Endothelial cell of hepatic sinusoid (primary cell): ENCODE measurements around the gene VASN.
"Not testable (repeated sequence)": the region's sequence is repeated elsewhere in the genome, so short reads cannot be mapped to it uniquely, and the experiment has no call there.

ENCODE experiments used
- in situ Hi-C: cut with HindIII; loops from 2 replicates; pipeline ENCODE4 v1.10.0; 2017; ENCODE audit warnings: low sequenced_read_pairs

VASN gene

DNA sequence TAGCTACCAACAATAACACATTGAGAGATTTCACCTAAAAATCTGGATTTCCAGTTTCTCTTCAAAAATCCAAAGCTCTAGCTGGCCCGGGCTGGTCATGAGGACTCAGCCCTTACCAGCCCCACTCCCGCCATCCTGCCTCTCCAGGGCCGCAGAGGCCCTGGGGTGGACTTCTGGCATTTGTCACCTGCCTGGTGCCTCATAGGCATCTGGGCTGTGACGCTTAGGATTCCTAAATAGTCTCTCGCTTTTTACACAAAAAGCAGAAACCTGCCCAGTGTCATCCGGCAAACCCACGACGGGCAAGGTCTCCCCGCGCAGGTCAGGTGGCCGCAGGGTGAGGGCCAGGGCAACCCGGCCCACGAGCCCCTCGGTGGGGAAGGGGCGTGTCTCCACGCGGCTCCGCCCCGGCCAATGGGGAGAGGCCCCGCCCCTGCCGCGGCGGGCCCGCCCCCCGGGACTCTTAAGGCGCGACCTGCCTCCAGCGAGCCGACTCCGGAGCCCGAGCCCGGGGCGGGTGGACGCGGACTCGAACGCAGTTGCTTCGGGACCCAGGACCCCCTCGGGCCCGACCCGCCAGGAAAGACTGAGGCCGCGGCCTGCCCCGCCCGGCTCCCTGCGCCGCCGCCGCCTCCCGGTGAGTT, at the start of gene VASN:
Gene VASN, plus strand, starts transcription at position 492 of the 644 bp plus-strand sequence. CDS start 9,030 bp downstream, outside the sequence.
- in situ Hi-C loops: loop anchor here (5.0 kb wide), 1 partner anchor 74 kb away; no protein-coding TSS in a partner anchor

DNA sequence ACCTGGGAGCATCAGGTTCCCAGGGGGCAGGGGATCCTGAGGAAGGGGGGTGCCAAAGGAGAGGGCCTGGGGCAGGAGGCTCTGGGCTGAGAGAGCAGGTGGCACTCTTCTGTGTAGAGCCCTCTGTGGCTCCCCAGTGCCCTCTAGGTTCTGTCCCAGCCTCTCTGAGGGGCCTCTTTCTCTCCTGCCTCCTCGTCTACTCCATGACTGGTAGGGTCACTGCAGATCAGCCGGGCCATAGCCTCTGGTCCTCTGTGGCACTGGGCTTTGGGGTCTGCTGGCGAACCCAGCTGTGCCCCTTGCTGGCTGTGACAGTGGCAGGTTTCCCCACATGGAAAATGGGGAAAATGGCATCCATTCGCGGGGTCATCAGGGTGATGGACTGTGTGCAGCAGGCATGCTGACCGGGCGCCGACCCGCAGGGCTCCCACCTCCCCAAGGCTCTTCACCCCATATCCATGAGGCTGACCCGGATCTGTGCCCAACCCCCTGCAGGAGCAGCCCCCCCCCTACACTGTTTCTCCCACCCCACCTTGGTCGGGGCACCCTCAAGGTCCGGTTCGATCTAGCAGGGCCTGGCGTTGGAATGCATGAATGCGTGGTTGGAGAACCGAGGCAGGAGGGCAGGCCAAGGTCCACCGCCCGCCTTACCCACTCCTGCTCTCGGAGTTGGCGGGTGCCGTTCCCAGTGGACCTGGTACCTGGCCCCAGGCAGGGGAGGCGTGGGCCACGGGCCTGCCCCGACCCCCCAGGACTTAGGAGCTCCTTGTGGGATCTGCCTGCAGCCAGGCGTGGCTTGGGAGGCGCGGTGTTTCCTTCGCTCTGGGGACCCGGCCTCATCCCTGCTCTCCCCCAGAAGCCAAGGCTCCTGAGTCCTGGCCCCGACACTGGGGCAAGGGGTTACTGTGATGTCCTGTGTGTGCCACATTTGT, 49.3 kb upstream of the VASN start:
- in situ Hi-C loops: no loop called here

DNA sequence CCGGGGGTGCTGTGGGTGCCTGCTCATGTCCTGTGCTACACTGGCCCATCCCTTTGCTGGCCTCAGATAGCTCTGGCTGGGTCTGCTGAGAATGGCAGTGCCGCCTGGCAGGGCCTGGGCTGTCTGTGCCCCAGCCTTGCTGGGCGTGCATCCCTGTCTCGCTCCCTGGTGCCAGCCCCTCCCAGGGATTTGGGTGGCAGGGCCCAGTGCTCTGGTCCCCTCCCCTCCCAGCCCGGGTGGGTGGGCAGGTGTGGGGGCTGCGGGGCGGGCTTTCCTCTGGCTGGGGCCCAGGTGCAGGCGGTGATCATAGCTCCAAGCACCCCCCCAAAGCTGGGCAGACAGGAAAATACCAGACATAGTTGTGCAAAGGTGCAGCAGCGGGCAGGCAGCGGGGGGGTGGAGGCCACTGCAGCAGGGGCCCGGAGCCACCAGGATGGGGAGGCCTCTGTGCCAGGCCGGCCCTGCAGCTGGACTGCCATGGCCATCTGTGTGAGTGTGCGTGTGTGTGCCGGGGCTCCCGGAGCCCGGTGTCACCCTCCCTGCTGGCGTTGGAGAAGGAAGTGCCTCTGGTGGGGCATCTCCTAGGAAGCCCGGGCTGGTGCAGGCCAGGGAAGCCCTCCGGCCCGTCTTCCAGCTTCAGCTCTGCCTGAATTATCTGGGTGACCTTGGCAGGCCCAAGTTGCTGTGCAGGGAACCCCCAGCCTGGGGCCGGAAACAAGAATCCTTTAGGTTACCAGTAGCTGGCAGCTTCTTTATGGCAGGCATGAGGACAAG, 48.4 kb upstream of the VASN start:
- in situ Hi-C loops: no loop called here

DNA sequence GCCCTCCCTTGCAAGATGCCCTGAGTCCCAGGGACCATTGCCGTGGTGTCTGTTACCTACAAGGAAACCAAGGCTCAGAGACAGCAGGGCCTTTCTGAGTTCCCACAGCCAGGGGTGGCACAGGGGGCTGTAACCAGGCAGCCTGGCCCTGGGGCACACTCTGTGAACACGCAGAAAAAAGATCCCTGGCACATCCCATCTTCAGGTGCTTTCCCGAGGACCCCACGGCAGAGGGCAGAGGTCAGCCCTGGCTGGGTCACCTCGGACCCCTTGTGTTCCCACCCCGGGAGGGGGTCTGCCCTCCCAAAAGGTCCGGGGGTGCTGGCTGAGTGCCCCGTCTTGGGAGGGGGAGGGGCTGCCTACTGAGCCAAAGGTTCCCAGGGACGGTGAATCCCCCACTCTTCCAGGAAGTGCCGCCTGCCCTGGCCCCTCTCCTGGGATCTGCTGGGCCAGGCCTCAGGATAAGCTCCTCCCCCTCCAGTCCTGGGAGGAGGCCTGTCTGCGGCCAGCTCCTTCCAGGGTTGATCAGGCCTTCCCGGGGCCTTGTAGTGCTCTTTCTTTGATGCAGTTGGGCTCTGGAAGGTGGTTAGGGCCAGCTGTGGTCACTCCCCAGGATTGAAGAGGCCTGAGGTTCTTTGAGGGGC, 47.7 kb upstream of the VASN start:
- in situ Hi-C loops: no loop called here

DNA sequence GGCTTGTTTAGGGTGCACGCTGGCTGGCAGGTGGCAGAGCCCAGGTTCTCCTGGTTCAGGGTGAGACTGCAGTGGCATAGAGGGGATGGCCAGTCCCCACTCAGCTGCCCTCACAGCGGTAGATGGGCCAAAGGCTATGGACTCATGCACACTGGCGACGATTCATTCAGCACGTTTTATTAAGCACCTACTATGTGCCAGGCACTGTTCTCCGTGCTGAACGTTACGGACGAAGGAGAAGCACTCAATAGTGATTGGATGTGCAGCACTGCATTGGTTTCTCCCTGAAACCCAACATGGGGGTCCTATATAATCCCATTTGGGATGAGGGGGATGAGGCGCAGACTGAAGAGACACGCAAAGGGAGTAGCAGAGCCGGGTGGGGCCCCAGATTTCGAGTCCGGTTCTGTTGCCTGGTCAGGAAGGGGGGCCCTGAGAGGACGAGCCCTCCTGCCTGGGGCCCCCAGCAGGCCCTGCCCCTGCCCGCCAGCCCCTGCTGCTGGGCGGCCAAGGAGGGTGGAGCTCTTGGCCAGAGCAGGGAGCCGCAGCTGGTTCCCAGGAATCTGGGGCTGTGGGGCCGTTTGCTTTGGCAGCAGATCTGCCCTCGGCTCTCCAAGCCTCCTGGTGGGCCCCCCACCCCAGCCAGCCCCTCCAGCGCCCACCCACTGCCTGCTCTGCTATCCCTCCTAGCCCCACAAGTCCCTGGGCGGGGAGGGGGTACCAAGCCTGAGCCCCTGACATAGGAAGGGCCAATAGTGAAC, 47.0 kb upstream of the VASN start:
- in situ Hi-C loops: no loop called here

DNA sequence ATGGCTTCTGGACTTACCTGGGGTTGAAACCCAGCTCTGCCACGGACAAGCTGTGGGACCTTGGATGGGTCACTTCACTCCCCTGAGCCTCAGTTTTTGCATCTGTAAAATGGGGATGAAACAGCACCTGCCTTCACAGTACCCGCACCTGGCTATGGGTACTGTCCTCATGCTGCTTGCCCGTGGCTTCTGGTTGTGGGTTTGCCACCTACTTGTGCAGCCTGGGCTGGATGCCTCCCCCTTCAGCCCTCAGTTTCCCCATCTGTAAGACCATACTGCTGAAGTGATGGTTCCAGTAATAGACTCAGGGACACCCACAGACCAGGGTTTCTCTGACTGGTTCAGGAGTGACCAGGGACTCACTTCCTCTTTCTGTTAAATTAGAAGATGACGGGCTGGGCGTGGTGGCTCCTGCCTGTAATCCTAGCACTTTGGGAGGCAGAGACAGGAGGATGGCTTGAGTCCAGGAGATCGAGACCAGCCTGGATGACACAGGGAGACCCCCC, 46.3 kb upstream of the VASN start:
- in situ Hi-C loops: no loop called here

DNA sequence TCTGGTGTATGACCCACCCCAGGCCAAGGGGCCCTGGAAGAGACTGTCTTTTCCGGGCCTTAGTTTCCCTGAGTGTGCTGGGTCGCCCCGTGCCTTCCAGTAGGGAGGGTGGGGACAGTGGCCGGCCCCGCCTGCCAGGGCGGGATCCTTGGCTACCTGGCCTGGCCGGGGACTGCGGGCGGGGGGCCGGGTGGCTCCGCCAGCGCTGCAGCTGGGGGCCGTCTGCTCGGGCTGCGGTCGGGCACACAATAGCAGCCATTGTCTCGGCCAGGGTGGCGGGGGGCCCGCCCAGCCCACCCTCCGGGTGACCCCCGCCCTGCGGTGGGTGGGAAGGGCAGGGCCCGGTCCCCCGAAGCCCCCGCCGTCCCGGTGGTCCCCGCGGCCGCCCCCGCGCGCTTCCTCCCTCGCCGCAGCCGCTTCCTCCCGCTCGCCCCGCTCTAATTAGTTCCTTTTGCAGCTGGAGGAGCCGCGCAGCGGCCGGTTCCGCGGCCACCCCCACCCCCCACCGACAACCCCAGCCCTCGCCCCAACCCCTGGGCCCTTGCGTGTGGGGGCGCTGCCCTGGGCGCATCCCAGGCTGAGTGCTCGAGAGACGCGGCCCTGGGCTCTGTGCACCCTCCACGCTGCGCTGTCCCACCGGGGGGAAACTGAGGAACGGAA, 44.1 kb upstream of the VASN start:
- in situ Hi-C loops: no loop called here

DNA sequence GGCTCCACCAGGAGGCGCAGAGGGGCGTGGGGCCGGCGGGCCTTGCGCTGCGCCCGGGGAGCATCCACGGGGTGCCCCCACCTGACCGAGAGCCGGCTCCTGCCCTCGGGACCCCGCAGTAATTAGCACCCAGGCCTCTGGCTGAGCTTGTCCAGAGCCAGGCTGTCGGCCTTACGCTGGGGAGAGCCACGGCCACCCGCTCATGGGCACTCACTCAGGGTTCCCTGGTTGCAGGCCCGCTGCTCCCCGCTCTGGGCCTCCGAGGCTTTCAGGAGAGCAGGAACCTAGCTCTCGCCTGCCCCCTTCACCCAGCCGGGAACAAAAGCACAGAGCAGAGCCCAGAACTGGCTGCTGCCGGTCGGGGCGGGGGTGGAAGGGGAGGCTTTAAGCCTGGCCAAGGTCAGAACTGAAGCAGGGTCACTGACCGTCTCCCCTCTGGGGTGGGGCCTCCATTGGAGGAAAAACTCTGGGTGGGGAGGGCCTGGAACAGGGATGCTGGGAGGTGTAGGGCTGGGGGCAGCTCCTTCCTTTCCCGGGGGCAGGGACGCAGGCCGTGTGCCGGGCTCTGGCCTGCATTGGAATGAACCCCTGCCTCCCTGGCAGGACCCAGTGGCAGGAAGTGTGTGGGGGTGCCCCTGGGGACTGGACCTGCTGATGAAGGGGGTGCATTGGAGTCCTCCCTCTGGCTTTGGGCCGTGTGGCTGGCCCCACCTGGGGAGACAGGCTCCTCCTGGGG, 43.4 kb upstream of the VASN start:
- in situ Hi-C loops: no loop called here

DNA sequence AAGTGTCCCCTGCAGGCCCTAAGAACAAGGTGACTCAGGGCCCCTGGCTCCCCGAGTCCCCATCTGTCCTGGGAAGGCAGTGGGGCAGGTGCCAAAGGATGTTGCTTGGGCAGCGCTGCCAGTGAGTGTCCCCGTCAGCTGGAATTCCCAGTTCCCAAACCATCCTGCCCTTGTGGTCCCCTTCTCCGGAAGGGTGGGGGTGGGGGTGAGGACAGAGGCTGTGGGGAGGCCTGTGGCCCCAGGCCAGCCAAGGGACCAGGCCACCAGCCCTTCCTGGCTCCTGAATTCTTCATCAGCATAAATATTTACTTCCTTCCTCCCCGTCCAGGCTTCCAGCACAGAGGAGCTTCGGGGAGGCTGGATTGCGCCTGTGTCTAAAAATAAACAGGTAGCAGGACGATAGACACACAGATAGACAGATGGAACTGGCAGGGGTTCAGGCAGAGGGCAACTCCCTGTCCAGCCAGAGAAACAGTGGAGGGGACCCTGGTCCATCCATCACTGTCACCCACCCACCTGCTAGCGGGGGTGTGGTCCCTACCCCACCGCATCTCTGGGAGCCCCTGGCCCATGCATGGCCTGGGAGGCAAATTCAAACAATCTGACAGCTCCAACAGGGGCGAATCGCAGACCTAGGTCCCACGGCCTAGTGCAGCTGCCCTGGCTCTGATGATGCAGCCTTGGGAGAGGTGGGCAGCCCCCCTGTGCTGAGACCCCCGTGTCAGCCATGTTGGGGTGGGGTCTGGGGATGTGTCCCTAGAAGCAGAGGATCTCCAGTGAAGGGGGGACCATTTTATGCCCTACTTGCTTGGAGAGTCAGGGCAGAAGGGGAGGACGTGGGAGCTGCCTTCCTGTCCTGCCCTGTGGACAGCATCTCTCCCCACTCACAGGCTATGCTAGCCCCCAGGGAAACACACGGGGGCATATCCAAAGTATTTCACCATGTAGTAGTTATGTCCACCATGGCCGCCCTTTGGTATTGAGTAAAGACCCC, 42.6 kb upstream of the VASN start:
- in situ Hi-C loops: no loop called here

DNA sequence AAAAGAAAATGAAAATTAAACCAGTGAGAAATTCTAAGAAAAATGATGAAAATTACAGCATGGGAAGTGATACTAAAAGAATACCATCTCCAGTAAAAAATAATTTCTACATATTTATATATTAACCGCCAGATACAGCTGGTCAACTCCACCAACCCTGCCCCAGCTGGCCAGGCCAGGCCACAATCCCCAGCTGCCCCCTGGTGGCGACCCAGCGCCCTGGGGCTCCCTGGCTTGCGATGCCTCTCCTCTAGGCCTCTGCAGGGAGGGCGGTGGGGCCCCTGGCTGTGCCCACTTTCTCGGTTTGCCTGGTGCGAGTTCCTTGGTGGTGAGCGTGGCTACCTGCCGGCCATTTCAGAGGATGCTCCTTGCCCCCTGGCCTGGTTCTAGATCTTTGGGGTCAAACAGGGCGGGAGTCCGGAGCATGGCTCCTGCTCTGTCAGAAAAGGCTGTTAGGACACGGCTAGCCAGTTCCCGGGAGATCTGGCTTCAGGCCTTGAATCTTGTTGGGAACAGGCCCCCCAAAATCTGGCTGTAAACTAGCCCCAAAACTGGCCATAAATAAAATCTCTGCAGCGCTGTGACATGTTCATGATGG, 41.3 kb upstream of the VASN start:
- in situ Hi-C loops: no loop called here

DNA sequence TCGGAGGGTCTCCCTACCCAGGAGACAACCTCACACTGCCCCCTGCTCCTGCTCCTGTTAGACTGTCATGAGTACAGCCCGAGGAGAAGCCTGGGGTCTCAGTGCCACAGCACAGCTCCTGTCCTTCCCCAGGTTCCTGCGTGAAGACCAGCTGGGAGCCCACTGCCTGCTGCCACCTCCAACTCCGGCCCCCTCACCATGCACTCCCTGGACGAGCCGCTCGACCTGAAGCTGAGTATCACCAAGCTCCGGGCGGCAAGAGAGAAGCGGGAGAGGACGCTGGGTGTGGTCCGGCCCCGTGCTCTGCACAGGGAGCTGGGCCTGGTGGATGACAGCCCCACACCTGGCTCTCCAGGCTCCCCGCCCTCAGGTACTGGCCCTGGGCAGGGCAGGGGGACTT, 39.6 kb upstream of the VASN start:
- in situ Hi-C loops: no loop called here

DNA sequence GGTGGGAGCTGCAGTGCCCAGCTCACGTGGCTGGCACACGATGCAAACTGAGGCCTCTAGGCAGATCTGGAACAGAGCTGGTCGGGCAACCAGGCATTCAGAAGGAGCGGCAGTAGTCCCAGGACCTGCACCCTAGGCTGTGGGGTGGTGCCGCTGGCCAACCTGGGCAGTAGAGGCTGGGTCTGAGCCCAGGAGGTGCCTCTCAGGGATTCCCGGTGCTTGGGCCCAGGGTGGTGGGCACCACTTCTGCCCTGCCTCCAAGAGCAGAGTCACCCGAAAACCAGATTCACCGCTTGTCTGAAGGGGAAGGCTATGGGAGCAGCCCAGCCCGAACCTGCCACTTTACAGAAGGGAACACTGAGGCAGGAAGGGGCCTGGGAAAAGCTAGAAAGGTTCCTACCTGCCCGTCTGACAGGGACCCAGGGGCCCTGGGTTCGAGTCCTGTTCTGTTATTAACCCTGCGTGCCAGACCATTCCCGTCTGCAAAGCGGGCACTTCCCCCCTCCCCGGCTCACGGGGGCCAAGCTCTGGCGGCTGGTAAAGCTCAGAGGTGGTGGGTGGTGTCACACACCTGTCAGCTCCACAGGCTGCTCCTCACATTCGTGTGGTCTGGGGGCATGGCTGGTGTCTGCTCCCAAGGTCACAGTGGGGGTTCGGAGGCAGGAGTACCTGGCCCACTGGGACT, 38.9 kb upstream of the VASN start:
- in situ Hi-C loops: no loop called here

DNA sequence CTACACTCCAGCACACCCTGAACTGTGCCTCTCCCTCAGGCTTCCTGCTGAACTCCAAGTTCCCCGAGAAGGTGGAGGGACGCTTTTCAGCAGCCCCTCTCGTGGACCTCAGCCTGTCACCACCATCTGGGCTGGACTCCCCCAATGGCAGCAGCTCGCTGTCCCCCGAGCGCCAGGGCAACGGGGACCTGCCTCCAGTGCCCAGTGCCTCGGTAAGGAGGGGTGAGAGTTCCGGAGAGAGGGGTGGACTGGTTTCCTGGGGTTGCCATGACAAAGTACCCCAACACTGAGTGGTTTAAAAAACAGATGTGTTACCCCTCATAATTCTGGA, 38.4 kb upstream of the VASN start:
- in situ Hi-C loops: no loop called here

DNA sequence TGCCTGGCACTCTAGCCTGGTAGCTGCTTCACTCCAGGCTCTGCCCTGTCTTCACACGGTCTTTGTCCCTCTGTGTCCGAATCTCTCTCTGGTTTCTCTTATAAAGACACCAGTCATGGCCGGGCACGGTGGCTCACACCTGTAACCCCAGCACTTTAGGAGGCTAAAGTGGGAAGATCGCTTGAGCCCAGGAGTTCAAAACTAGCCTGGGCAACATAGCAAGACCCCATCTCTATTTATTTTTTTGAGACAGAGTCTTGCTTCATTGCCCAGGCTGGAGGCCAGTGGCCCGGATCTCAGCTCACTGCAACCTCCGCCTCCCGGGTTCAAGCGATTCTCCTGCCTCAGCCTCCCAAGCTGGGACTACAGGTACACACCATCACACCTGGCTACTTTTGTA, 37.9 kb upstream of the VASN start:
- in situ Hi-C loops: not testable (repeated sequence)

DNA sequence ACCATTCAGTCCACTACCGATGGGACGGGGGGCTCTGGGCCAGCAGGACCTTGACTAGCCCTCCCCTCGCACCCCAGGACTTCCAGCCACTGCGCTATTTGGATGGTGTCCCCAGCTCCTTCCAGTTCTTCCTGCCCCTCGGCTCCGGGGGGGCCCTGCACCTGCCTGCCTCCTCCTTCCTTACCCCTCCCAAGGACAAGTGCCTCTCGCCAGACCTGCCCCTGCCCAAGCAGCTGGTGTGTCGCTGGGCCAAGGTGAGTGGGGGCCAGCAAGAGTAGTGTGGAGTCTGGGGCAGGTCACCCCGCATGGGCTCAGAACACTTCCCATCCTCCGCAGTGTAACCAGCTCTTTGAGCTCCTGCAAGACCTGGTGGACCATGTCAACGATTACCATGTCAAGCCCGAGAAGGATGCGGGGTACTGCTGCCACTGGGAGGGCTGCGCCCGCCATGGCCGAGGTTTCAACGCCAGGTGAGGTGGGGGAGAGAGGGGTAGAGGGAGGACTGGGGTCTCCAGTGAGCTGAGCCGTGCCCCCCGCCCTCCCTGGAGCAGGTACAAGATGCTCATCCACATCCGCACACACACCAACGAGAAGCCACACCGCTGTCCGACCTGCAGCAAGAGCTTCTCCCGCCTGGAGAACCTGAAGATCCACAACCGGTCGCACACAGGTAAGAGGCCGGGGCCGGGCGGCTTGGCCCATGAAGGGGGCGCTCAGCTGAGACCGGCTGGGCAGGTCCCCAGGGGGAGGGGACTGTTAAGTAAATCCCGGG, 36.7 kb upstream of the VASN start:
- in situ Hi-C loops: no loop called here
